Measurements from ENCODE around the gene SEMA6C.

The SEMA6C gene

DNA sequence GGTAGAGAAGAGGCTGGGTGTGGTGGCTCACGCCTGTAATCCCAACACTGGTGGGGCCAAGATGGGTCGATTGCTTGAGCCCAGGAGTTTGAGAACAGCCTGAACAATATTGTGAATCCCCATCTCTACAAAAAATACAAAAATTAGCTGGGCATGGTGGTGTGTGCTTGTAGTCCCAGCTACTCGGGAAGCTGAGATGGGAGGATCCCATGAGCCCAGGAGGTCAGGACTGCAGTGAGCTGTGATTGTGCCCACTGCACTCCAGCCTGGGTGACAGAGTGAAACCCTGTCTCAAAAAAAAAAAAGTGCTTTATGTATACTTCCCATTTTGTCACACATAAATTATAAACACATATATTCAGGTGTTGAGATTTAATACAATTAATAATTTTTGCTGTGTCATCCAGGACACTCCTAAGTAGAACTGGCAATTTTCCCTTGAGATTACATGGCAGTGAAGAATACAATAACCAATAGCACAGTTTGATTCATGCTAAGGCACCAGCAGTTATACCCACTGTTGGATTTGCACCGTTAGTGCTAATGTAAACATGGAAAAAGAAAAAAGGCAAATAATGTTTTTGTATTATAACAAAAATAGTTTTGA is 60.4 kb downstream of the SEMA6C start:
- Histone ChIP-seq H3K9me3 (ENCODE audit: low read depth, low read length) (no peaks in the 10 kb centered on the region), H3K9ac (ENCODE audit: insufficient read length) (no peak overlapping the region), H3K36me3 (ENCODE audit: insufficient read depth, low read length) (no peaks in the 10 kb centered on the region), H3K4me3 (no peak overlapping the region), H3K27ac (peak overlapping the region; percentile 54; the same call in 1 of the 2 replicates)
- TF ChIP-seq POLR2AphosphoS5 (IDR thresholded peaks at IDR 0.05; ENCODE audit: borderline replicate concordance, low read depth, low read length) (no peak), FOXP2 (optimal IDR thresholded peaks at IDR 0.05; ENCODE audit: control extremely low read depth, extremely low read length, insufficient read depth) (no peak), EZH2 (IDR thresholded peaks at IDR 0.05) (no peak)
- no peak for DNase-seq (ENCODE audit: low read depth, low spot score)
